CD4-positive, CD25-positive, alpha-beta regulatory T cell (primary cell): Measurements from ENCODE around the gene MGAT4B. TPM values are rescaled to one million over a fixed set of nuclear protein-coding genes. Genes with fewer than 3 reads are reported as not detected.
A peak's percentile ranks its signal among the peaks of the same experiment; 100 is the strongest.

Experiments used
- ATAC-seq, 2 donors: fragments of 150-1000 bp; cut with Tn5 transposase; one replicate each; pipeline ENCODE4 v1.10.0; 2021; ENCODE audit warnings: low read depth in 2 of 2, moderate number of reproducible peaks in 2 of 2, moderate library complexity in 1 of 2
- DNase-seq, 3 donors: peaks; one replicate each; pipeline versions ENCODE4 v3.0.0 to v3.0.0-alpha.2; 2012 to 2022; ENCODE audit warnings: mixed read lengths in 1 of 3
- H3K27ac ChIP-seq: one replicate; pipeline ENCODE4 v1.7.0; 2013; ENCODE audit warnings: mild to moderate bottlenecking, low read length; ENCODE audit not compliant: insufficient read depth, poor library complexity, severe bottlenecking
- H3K27me3 ChIP-seq: one replicate; pipeline ENCODE4 v1.7.0; 2013; ENCODE audit warnings: low read length; ENCODE audit not compliant: control insufficient read depth, insufficient read depth
- H3K36me3 ChIP-seq: one replicate; pipeline ENCODE4 v1.7.0; 2013; ENCODE audit warnings: mild to moderate bottlenecking, low read length, moderate library complexity; ENCODE audit not compliant: control insufficient read depth, insufficient read depth
- H3K4me1 ChIP-seq: 2 replicates; pipeline ENCODE4 v1.7.0; 2013; ENCODE audit warnings: mild to moderate bottlenecking, low read length; ENCODE audit not compliant: insufficient read depth, control insufficient read depth, poor library complexity, severe bottlenecking
- H3K4me3 ChIP-seq: one replicate; pipeline ENCODE4 v1.7.0; 2013; ENCODE audit warnings: low read depth, mild to moderate bottlenecking, low read length, moderate library complexity
- H3K9me3 ChIP-seq, 2 experiments: 1 replicate in 1 of 2; 2 replicates in 1 of 2; pipeline ENCODE4 v1.7.0; 2013; ENCODE audit warnings: low read length in 2 of 2, mild to moderate bottlenecking in 1 of 2, moderate library complexity in 1 of 2; ENCODE audit not compliant: control insufficient read depth in 2 of 2
- H3K27ac Mint-ChIP-seq, 3 donors: one replicate each; pipeline ENCODE4 v1.8.0; 2020 to 2022; ENCODE audit warnings: mild to moderate bottlenecking in 3 of 3, mixed read lengths in 3 of 3, moderate library complexity in 2 of 3
- H3K27me3 Mint-ChIP-seq: one replicate; pipeline ENCODE4 v1.8.0; 2022; ENCODE audit warnings: mild to moderate bottlenecking, mixed read lengths
- H3K36me3 Mint-ChIP-seq: one replicate; pipeline ENCODE4 v1.8.0; 2020; ENCODE audit warnings: mixed read lengths
- H3K4me1 Mint-ChIP-seq, 4 donors: one replicate each; pipeline ENCODE4 v1.8.0; 2020 to 2022; ENCODE audit warnings: mixed read lengths in 4 of 4, mild to moderate bottlenecking in 1 of 4
- H3K4me3 Mint-ChIP-seq, 4 donors: one replicate each; pipeline ENCODE4 v1.8.0; 2020 to 2022; ENCODE audit warnings: mild to moderate bottlenecking in 4 of 4, mixed read lengths in 4 of 4, moderate library complexity in 3 of 4
- H3K9me3 Mint-ChIP-seq, 7 donors: one replicate each; pipeline ENCODE4 v1.8.0; 2020 to 2022; ENCODE audit warnings: mixed read lengths in 7 of 7, mild to moderate bottlenecking in 3 of 7, moderate library complexity in 2 of 7
- polyA plus RNA-seq, 4 donors: library from polyadenylated mRNA; unstranded; fragments of 300-500 nt; fragmentation: Illumina TruSeq; gene quantifications; one replicate each; pipeline ENCODE4 v1.2.3, GENCODE V29; 2021
- total RNA-seq: library from RNA; stranded (reverse); gene quantifications from one replicate; pipeline ENCODE4 v1.2.3, GENCODE V29; 2022

The MGAT4B gene
- total and polyA plus RNA-seq, 5 donors from 2014 or later = 11.9 to 134 (median 15.4) TPM

DNA sequence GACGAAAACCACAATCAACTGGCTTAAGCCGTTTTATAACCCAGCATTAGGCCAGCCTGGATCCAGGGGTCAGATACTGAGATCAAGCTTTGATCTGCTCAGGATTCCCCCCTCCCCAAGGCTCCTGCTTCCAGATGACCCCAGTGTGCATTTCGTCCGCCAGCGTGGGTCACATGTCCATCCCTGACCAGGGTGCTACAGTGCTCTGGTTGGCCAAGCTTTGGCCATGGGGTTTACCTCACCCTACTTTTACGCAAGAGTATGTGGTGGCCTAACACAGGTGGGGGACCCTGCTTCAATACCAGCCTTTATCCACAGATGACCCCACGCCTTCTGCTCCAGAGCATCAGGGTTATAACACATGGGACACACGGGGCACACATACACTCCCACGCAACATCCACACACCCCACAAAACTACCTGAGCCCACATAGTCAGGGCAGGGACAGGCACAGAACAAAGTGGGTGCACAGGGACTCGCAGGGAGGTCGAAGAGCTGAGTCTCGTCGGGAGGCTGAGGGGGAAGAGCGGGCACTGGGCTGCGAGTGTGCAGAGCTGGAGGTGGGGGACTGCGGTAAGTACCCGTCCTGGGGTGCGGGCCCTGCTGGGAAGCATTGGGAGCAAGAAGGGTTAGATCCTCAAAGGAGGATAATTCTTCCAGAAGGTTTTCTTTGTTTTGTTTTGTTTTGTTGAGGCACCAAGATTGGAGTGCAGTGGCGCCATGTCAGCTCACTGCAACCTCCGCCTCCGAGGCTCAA, 9.0 kb upstream of the MGAT4B start:
- no peaks in the 10 kb centered on the region for H3K9me3 ChIP-seq
- H3K27me3 Mint-ChIP-seq = no peaks in the 10 kb centered on the region
- peaks cover 9% of the 10 kb centered on the region for H3K36me3 ChIP-seq
- peak overlapping the region; percentile 19 to 83 (median 40) for H3K4me3 Mint-ChIP-seq
- H3K27ac ChIP-seq = no peak overlapping the region
- DNase-seq (no peak), ATAC-seq (no peak)
- no peaks in the 10 kb centered on the region for H3K27me3 ChIP-seq
- H3K27ac Mint-ChIP-seq = peak overlapping the region in 1 of 3 donors; percentile 80
- peaks cover 0 to 29% (median 16%) of the 10 kb centered on the region in 4 donors for H3K4me1 Mint-ChIP-seq
- H3K4me1 ChIP-seq = peaks cover 36% of the 10 kb centered on the region
- H3K9me3 Mint-ChIP-seq = peaks cover 0 to 2% (median 0%) of the 10 kb centered on the region in 7 donors
- peaks cover 8% of the 10 kb centered on the region for H3K36me3 Mint-ChIP-seq
- H3K4me3 ChIP-seq = no peak overlapping the region

- H3K27ac ChIP-seq = no peak overlapping the region
- H3K9me3 ChIP-seq = no peaks in the 10 kb centered on the region
- peaks cover 0 to 19% (median 11%) of the 10 kb centered on the region in 4 donors for H3K4me1 Mint-ChIP-seq
- H3K4me3 Mint-ChIP-seq = peak overlapping the region in 1 of 4 donors; percentile 64
- ATAC-seq = no peak
- H3K9me3 Mint-ChIP-seq = no peaks in the 10 kb centered on the region
- H3K27ac Mint-ChIP-seq = no peak overlapping the region
- H3K27me3 ChIP-seq = no peaks in the 10 kb centered on the region
- H3K36me3 ChIP-seq = peaks cover 9% of the 10 kb centered on the region
- H3K4me3 ChIP-seq = no peak overlapping the region
- peaks cover 22% of the 10 kb centered on the region for H3K4me1 ChIP-seq
- H3K36me3 Mint-ChIP-seq = peaks cover 8% of the 10 kb centered on the region
- H3K27me3 Mint-ChIP-seq = no peaks in the 10 kb centered on the region
- DNase-seq = no peak
Observed at GRCh38 chr5:179814090-179814489, 7.4 kb upstream of the MGAT4B start.

DNA sequence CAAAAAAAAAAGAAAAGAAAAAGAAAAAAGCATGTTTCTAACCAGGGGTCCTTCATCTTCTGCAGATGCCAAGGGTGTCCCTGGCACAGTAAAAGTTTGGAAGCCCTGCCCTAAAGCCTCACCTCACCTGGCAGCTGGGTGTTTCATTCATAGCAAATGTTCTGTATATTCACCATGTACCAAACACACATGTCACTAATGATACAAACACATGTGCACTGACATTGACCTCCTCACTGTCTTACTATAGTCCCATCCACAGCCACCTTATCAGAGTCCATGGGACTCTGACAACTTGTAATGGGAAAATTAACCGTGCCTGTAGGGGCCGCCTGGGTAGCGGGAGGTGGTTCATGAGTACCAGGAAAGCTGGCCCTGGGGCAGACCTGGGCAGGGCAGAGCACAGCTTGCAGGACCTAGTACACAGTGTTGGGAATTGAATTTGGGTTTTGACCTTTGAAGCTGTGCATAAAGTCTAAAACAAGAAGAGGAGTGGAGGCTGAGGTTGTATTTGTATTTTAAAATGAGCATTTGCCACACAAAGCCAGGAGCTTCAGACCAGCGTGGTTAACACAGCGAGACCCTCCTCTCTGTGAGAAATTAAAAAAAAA, 6.4 kb upstream of the MGAT4B start:
- Histone ChIP-seq H3K4me1 (peaks cover 12% of the 10 kb centered on the region), H3K36me3 (peaks cover 9% of the 10 kb centered on the region), H3K9me3 (no peaks in the 10 kb centered on the region), H3K4me3 (no peak overlapping the region), H3K27me3 (no peaks in the 10 kb centered on the region), H3K27ac (no peak overlapping the region)
- DNase-seq (no peak), ATAC-seq (no peak)
- H3K4me1 Mint-ChIP-seq = peaks cover 0 to 13% (median 8%) of the 10 kb centered on the region in 4 donors
- H3K27ac Mint-ChIP-seq = no peak overlapping the region
- no peaks in the 10 kb centered on the region for H3K9me3 Mint-ChIP-seq
- H3K4me3 Mint-ChIP-seq = peak overlapping the region in 2 of 4 donors; percentile 64 to 68
- H3K36me3 Mint-ChIP-seq = peaks cover 8% of the 10 kb centered on the region
- no peaks in the 10 kb centered on the region for H3K27me3 Mint-ChIP-seq

GRCh38 chr5:179812135-179812825, 5.6 kb upstream of the MGAT4B start:
- H3K9me3 ChIP-seq = no peaks in the 10 kb centered on the region
- H3K27ac ChIP-seq = no peak overlapping the region
- H3K9me3 Mint-ChIP-seq = no peaks in the 10 kb centered on the region
- no peak overlapping the region for H3K4me3 ChIP-seq
- H3K36me3 Mint-ChIP-seq = peaks cover 8% of the 10 kb centered on the region
- ATAC-seq (no peak), DNase-seq (no peak)
- peak overlapping the region in 1 of 4 donors; percentile 64 for H3K4me3 Mint-ChIP-seq
- H3K27me3 Mint-ChIP-seq = no peaks in the 10 kb centered on the region
- no peak overlapping the region for H3K27ac Mint-ChIP-seq
- H3K4me1 Mint-ChIP-seq = peaks cover 0 to 8% (median 4%) of the 10 kb centered on the region in 4 donors
- H3K4me1 ChIP-seq = peaks cover 13% of the 10 kb centered on the region
- no peaks in the 10 kb centered on the region for H3K27me3 ChIP-seq
- peaks cover 9% of the 10 kb centered on the region for H3K36me3 ChIP-seq

DNA sequence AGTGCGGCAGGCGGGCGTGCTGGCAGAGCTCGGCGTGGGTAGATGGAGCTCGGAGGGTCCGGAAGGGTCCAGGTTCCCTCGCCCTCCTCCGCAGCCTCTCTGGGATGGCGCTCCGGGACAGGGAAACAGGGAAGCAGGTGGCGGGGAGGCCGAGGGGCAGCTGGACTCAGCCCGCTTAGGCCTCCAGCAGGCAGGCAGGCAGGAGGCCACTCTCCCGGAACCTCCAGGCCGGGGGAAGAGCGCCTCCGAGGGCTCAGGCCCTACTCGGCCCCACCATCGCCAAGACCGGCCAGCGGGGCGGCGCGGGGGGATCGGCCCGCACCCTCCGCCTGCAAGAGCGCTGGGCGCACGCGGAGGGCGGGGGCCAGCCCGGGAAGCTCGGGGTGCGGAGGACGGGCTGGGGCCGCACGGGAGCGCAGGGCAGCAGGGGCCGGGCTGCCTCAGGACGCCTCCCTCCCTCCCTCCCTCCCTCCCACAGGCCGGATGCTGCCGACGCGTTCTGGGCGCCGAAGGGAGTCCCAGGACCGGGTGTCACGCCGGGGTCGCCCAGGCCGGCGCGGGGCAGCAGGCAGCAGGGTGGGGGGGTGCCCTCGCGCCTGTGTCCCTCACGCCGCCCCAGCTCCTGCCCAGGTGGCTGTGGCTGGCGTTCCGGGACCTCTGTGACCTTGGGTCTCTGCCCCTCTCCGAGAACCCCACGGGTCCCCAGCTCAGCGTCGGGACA, 977 bp downstream of the MGAT4B start:
- Histone ChIP-seq H3K4me3 (no peak overlapping the region), H3K9me3 (no peaks in the 10 kb centered on the region), H3K4me1 (peaks cover 34% of the 10 kb centered on the region), H3K27me3 (no peaks in the 10 kb centered on the region), H3K36me3 (no peaks in the 10 kb centered on the region), H3K27ac (peak overlapping the region; percentile 72)
- peaks cover 0 to 4% (median 0%) of the 10 kb centered on the region in 7 donors for H3K9me3 Mint-ChIP-seq
- ATAC-seq = peak; percentile 8 to 9
- peaks cover 3% of the 10 kb centered on the region for H3K36me3 Mint-ChIP-seq
- H3K4me1 Mint-ChIP-seq = peaks cover 0 to 35% (median 21%) of the 10 kb centered on the region in 4 donors
- peak in 2 of 3 donors; percentile 36 to 72 for DNase-seq
- H3K27ac Mint-ChIP-seq = peak overlapping the region in 2 of 3 donors; percentile 91 to 92
- H3K27me3 Mint-ChIP-seq = no peaks in the 10 kb centered on the region
- peak overlapping the region; percentile 66 to 96 (median 88) for H3K4me3 Mint-ChIP-seq

GRCh38 chr5:179805070-179805528, 1.6 kb downstream of the MGAT4B start:
- H3K36me3 ChIP-seq = no peaks in the 10 kb centered on the region
- H3K27me3 Mint-ChIP-seq = no peaks in the 10 kb centered on the region
- H3K4me3 ChIP-seq = peak overlapping the region; percentile 32
- ATAC-seq = no peak
- peaks cover 0 to 4% (median 0%) of the 10 kb centered on the region in 7 donors for H3K9me3 Mint-ChIP-seq
- no peaks in the 10 kb centered on the region for H3K9me3 ChIP-seq
- no peaks in the 10 kb centered on the region for H3K27me3 ChIP-seq
- H3K36me3 Mint-ChIP-seq = peaks cover 3% of the 10 kb centered on the region
- peak overlapping the region; percentile 72 for H3K27ac ChIP-seq
- H3K4me3 Mint-ChIP-seq = peak overlapping the region; percentile 66 to 96 (median 88)
- no peak for DNase-seq
- H3K4me1 ChIP-seq = peaks cover 34% of the 10 kb centered on the region
- H3K4me1 Mint-ChIP-seq = peaks cover 0 to 35% (median 21%) of the 10 kb centered on the region in 4 donors
- H3K27ac Mint-ChIP-seq = peak overlapping the region; percentile 83 to 92 (median 91)

DNA sequence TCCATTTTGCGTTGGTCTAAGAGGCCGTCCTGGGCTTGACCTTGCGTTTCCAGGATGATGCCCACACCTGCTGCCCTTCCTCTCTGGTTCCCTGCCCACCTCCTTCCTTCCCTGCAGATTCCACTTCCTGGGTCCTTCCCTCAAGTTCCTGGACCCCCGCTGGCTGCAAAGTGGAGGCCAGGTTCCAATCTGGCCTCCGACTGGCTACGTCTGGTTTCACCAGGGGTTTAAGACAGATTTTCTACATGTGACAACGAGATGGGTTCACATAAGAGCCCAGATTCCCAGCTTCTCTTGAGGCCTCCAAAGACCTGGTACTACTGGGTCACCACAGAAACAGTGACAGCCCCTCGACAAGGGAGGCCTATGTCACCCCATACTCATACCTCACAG, 2.1 kb downstream of the MGAT4B start:
- Mint-ChIP-seq H3K27ac (peak overlapping the region in 2 of 3 donors; percentile 91 to 92), H3K4me1 (peaks cover 0 to 35% (median 21%) of the 10 kb centered on the region in 4 donors), H3K4me3 (peak overlapping the region; percentile 66 to 96 (median 88)), H3K9me3 (peaks cover 0 to 4% (median 0%) of the 10 kb centered on the region in 7 donors), H3K27me3 (no peaks in the 10 kb centered on the region), H3K36me3 (peaks cover 5% of the 10 kb centered on the region)
- ATAC-seq (no peak), DNase-seq (no peak)
- Histone ChIP-seq H3K36me3 (no peaks in the 10 kb centered on the region), H3K27ac (peak overlapping the region; percentile 72), H3K4me3 (no peak overlapping the region), H3K4me1 (peaks cover 34% of the 10 kb centered on the region), H3K27me3 (no peaks in the 10 kb centered on the region), H3K9me3 (no peaks in the 10 kb centered on the region)
